IMR-90 (cell line): ENCODE data around the gene CYB5R4. TPM values are rescaled to one million over a fixed set of nuclear protein-coding genes. Genes with fewer than 3 reads are reported as not detected.

Experiments
- ATAC-seq: fragments of 200-7000 bp; cut with Tn5 transposase; 2 replicates; pipeline ENCODE4 v1.9.1; 2020; ENCODE audit warnings: low read depth, mild to moderate bottlenecking, moderate library complexity
- BruUV-seq: library from RNA; stranded (reverse); fragments of 400-500 nt; replicated peaks from 2 replicates; lab custom pipeline; 2021; lab: Mats Ljungman, UMichigan
- CTCF ChIA-PET: fragments of 300-600 bp; formaldehyde crosslinking; extraction: SDS; loops from one replicate; lab custom pipeline; 2021; ENCODE audit warnings: antibody characterized with exemption; lab: Yijun Ruan, JAX
- POLR2A ChIA-PET: fragments of 300-600 bp; sonication (Branson Sonifier 250); formaldehyde crosslinking; loops from one replicate; lab custom pipeline; 2022; ENCODE audit warnings: antibody characterized with exemption; ENCODE audit not compliant: unreplicated experiment; lab: Charles Lee
- DNase-seq: peaks from one replicate; pipeline ENCODE4 v3.0.0; 2013
- H2AFZ ChIP-seq: replicated peaks from 2 replicates; pipeline ENCODE3; 2013; ENCODE audit warnings: low read length, mild to moderate bottlenecking; ENCODE audit not compliant: poor library complexity
- H2AK5ac ChIP-seq: 2 replicates; pipeline ENCODE4 v1.6.1; 2013; ENCODE audit warnings: low read depth, low read length, inconsistent platforms
- H2AK9ac ChIP-seq: replicated peaks from 2 replicates; pipeline ENCODE3; 2013; ENCODE audit warnings: mild to moderate bottlenecking, low read depth, low read length, moderate library complexity; ENCODE audit not compliant: poor library complexity
- H2BK120ac ChIP-seq: 2 replicates; pipeline ENCODE4 v1.6.1; 2013; ENCODE audit warnings: low read depth, low read length, inconsistent platforms
- H2BK15ac ChIP-seq: 3 replicates; pipeline ENCODE4 v1.6.1; 2013; ENCODE audit warnings: low read depth, low read length, inconsistent platforms
- H2BK20ac ChIP-seq: 2 replicates; pipeline ENCODE4 v1.6.1; 2013; ENCODE audit warnings: low read depth, mild to moderate bottlenecking, inconsistent platforms, low read length, moderate library complexity
- H2BK5ac ChIP-seq: 2 replicates; pipeline ENCODE4 v1.6.1; 2013; ENCODE audit warnings: mild to moderate bottlenecking, low read depth, low read length, inconsistent platforms; ENCODE audit not compliant: poor library complexity, severe bottlenecking
- H3K14ac ChIP-seq: replicated peaks from 2 replicates; pipeline ENCODE4 v1.6.1; 2013; ENCODE audit warnings: low read depth, low read length, inconsistent platforms
- H3K18ac ChIP-seq: 2 replicates; pipeline ENCODE4 v1.6.1; 2013; ENCODE audit warnings: low read depth, low read length, control low read depth
- H3K23ac ChIP-seq: 2 replicates; pipeline ENCODE4 v1.6.1; 2013; ENCODE audit warnings: low read depth, low read length, inconsistent platforms
- H3K27ac ChIP-seq: 2 replicates; pipeline ENCODE4 v1.5.1; 2013; ENCODE audit warnings: mild to moderate bottlenecking, control low read depth, low read length; ENCODE audit not compliant: insufficient read depth
- H3K27me3 ChIP-seq: 2 replicates; pipeline ENCODE4 v1.6.1; 2013; ENCODE audit warnings: low read length; ENCODE audit not compliant: control insufficient read depth, insufficient read depth
- H3K36me3 ChIP-seq: 2 replicates; pipeline ENCODE4 v1.6.1; 2013; ENCODE audit warnings: low read length, mixed read lengths; ENCODE audit not compliant: control insufficient read depth, insufficient read depth
- H3K4ac ChIP-seq: 2 replicates; pipeline ENCODE4 v1.6.1; 2013; ENCODE audit warnings: low read depth, low read length, inconsistent platforms
- H3K4me1 ChIP-seq: 2 replicates; pipeline ENCODE4 v1.6.1; 2013; ENCODE audit warnings: low read length, mixed read lengths; ENCODE audit not compliant: control insufficient read depth, insufficient read depth
- H3K4me2 ChIP-seq: 2 replicates; pipeline ENCODE4 v1.6.1; 2013; ENCODE audit warnings: low read depth, mild to moderate bottlenecking, control low read depth, low read length, moderate library complexity
- H3K4me3 ChIP-seq: 2 replicates; pipeline ENCODE4 v1.5.1; 2013; ENCODE audit warnings: low read depth, mild to moderate bottlenecking, control low read depth, low read length, moderate library complexity; ENCODE audit not compliant: insufficient read depth
- H3K56ac ChIP-seq: 2 replicates; pipeline ENCODE4 v1.6.1; 2013; ENCODE audit warnings: low read length, inconsistent platforms; ENCODE audit not compliant: insufficient read depth; ENCODE audit errors: extremely low read depth
- H3K79me1 ChIP-seq, 2 experiments: 2 replicates each; pipeline ENCODE4 v1.6.1; 2013; ENCODE audit warnings: low read length in 2 of 2, inconsistent platforms in 1 of 2, low read depth in 1 of 2
- H3K9ac ChIP-seq: 2 replicates; pipeline ENCODE4 v1.6.1; 2013; ENCODE audit warnings: low read depth, low read length, control low read depth
- H3K9me1 ChIP-seq: 2 replicates; pipeline ENCODE4 v1.6.1; 2013; ENCODE audit warnings: low read length, inconsistent platforms; ENCODE audit not compliant: insufficient read depth
- H3K9me3 ChIP-seq: 2 replicates; pipeline ENCODE4 v1.6.1; 2013; ENCODE audit warnings: low read length; ENCODE audit not compliant: control insufficient read depth, insufficient read depth
- H4K20me1 ChIP-seq: 2 replicates; pipeline ENCODE4 v1.6.1; 2013; ENCODE audit warnings: low read length, inconsistent platforms; ENCODE audit not compliant: insufficient read depth
- H4K5ac ChIP-seq: 2 replicates; pipeline ENCODE4 v1.6.1; 2013; ENCODE audit warnings: mild to moderate bottlenecking, low read depth, low read length, control low read depth
- H4K8ac ChIP-seq, 2 experiments: 2 replicates each; pipeline ENCODE4 v1.6.1; 2013; ENCODE audit warnings: low read depth in 2 of 2, low read length in 2 of 2, control low read depth in 1 of 2, inconsistent platforms in 1 of 2
- H4K91ac ChIP-seq: 2 replicates; pipeline ENCODE4 v1.6.1; 2013; ENCODE audit warnings: low read depth, low read length, inconsistent platforms; ENCODE audit not compliant: insufficient read depth
- MAZ ChIP-seq: IDR thresholded peaks from 2 replicates; pipeline ENCODE4 v1.6.1; 2012; ENCODE audit warnings: low read depth, mild to moderate bottlenecking, low read length, improper control_type of control experiment, moderate library complexity, borderline replicate concordance
- WGBS, 2 experiments: methylation state at CpG; one replicate each; pipeline versions ENCODE4 v1.1.5 to v1.1.7; 2013; ENCODE audit warnings: missing lambda C conversion rate in 2 of 2; ENCODE audit not compliant: insufficient read length in 1 of 2; ENCODE audit errors: extremely low coverage in 2 of 2; 5-methylcytosine and 5-hydroxymethylcytosine counted together
- dilution Hi-C: fragments of 300-500 bp; cut with HindIII; formaldehyde crosslinking; loops from one replicate; pipeline ENCODE4 v1.14.3; 2018; ENCODE audit warnings: low sequenced_read_pairs; ENCODE audit not compliant: unreplicated experiment
- in situ Hi-C: fragments of 300-500 bp; cut with MboI; formaldehyde crosslinking; loops from 3 replicates; pipeline ENCODE4 v1.14.3; 2019; ENCODE audit warnings: low sequenced_read_pairs, inconsistent platforms, mixed read lengths
- intact Hi-C: fragments of 100-400 bp; cut with micrococcal nuclease; formaldehyde crosslinking; loops from 2 replicates; pipeline ENCODE4 v1.10.0; 2022
- polyA plus RNA-seq, 3 experiments: library from polyadenylated mRNA; depleted of rRNA; stranded (reverse); fragments of >200 nt; gene quantifications; 2 replicates each; pipeline ENCODE4 v1.2.3, GENCODE V29; 2012; ENCODE audit warnings: low replicate concordance in 1 of 3
- total RNA-seq: library from RNA; depleted of rRNA; stranded (reverse); fragments of >200 nt; gene quantifications from 2 replicates; pipeline ENCODE4 v1.2.3, GENCODE V29; 2012

Gene CYB5R4
- total and polyA plus RNA-seq, 2 of the 4 experiments (the other 2 are of a cell fraction), result 3.2 to 6.1 TPM

GRCh38 chr6:83854001-83854501, 5.4 kb upstream of the CYB5R4 start:
- Histone ChIP-seq H2BK15ac (no peak overlapping the region), H3K4me2 (peak overlapping the region; percentile 35; the same call in 1 of the 2 replicates), H3K23ac (no peak overlapping the region), H3K27me3 (peaks cover 21% of the 10 kb centered on the region), H3K4me3 (peak overlapping the region; percentile 37), H2AK9ac (no peak overlapping the region), H3K4ac (no peak overlapping the region), H4K20me1 (no peaks in the 10 kb centered on the region), H2BK5ac (no peak overlapping the region), H4K91ac (no peak overlapping the region), H3K36me3 (no peaks in the 10 kb centered on the region), H4K5ac (no peak overlapping the region), H2AK5ac (no peak overlapping the region), H3K9ac (no peak overlapping the region), H3K4me1 (no peaks in the 10 kb centered on the region), H3K27ac (no peak overlapping the region), H2AFZ (peak overlapping the region; percentile 80), H3K14ac (no peak overlapping the region), H3K9me3 (no peaks in the 10 kb centered on the region), H3K56ac (no peak overlapping the region), H3K18ac (no peak overlapping the region), H2BK120ac (no peak overlapping the region), H3K79me1 (no peaks in the 10 kb centered on the region), H2BK20ac (no peak overlapping the region), H4K8ac (no peak overlapping the region), H3K9me1 (no peaks in the 10 kb centered on the region)
- DNase-seq, result no peak
- ChIA-PET CTCF (no interaction called here), POLR2A (no interaction called here)
- TF ChIP-seq MAZ, result no peak
- ATAC-seq, result no peak
- dilution Hi-C loops (no loop called here), intact Hi-C loops (no loop called here), in situ Hi-C loops (no loop called here)
- WGBS, 2 experiments, result 43% methylated on average over 1 of the region's 18 CpGs; no CpG with 5 or more reads in 1 of the 2 experiments
- BruUV-seq, result no TSS peak
